DOHH2 (cell line): Measurements from ENCODE around the gene ZNF891.

ENCODE experiments used
- CTCF ChIP-seq: fragments of 200-600 bp; sonication (generic); IDR thresholded peaks from one replicate; pipeline ENCODE4 v1.5.1; 2014; ENCODE audit warnings: antibody characterized with exemption, mild to moderate bottlenecking, low read depth, low read length; ENCODE audit not compliant: poor library complexity, severe bottlenecking
- EZH2phosphoT487 ChIP-seq: fragments of 200-600 bp; sonication (generic); IDR thresholded peaks from 2 replicates; pipeline ENCODE4 v1.6.1; 2017; ENCODE audit warnings: borderline replicate concordance, mild to moderate bottlenecking, antibody characterized with exemption, low read length, moderate library complexity, mixed read lengths

DNA sequence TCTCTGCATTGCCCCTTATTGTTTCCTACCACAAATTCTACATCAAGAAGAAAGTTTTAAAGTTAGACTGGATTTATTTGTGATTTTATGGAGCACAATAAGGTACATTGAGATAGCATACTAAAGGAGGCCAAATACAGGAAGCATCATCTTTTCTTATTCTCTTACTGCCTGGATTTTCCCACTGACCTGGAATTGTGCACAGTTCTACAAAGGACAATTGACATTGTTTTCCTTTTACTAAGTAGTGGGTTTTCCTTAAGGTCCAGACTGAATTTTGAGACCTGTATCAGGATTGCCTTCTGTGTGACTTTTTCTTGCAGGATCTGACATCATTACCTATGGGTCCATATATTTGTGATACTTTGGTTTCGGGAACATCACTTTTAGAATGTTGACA is 68.1 kb downstream of the ZNF891 start:
- TF ChIP-seq CTCF (no peak), EZH2phosphoT487 (no peak)
